Effector memory CD4-positive, alpha-beta T cell (primary cell): Measurements from ENCODE around the gene BCO2.

Experiments
- DNase-seq, 3 donors: peaks; one replicate each; pipeline ENCODE4 v3.0.0-alpha.2; 2020
- H3K27ac ChIP-seq: 2 replicates; pipeline ENCODE4 v1.7.0; 2013; ENCODE audit warnings: mild to moderate bottlenecking, low read length, moderate library complexity; ENCODE audit not compliant: insufficient read depth, poor library complexity, severe bottlenecking
- H3K27me3 ChIP-seq: replicated peaks from 2 replicates; pipeline ENCODE4 v1.7.0; 2013; ENCODE audit warnings: mild to moderate bottlenecking, low read length; ENCODE audit not compliant: insufficient read depth, control insufficient read depth, poor library complexity, severe bottlenecking
- H3K36me3 ChIP-seq: 2 replicates; pipeline ENCODE4 v1.7.0; 2013; ENCODE audit warnings: mild to moderate bottlenecking, low read length, moderate library complexity; ENCODE audit not compliant: control insufficient read depth, insufficient read depth
- H3K4me1 ChIP-seq: 2 replicates; pipeline ENCODE4 v1.7.0; 2013; ENCODE audit warnings: low read length, mild to moderate bottlenecking; ENCODE audit not compliant: control insufficient read depth, insufficient read depth, poor library complexity, severe bottlenecking
- H3K4me3 ChIP-seq: 2 replicates; pipeline ENCODE4 v1.7.0; 2013; ENCODE audit warnings: low read length, low read depth, mild to moderate bottlenecking; ENCODE audit not compliant: insufficient read depth, poor library complexity, severe bottlenecking
- H3K9me3 ChIP-seq: 2 replicates; pipeline ENCODE4 v1.7.0; 2013; ENCODE audit warnings: mild to moderate bottlenecking, low read length, moderate library complexity; ENCODE audit not compliant: control insufficient read depth

BCO2 gene

DNA sequence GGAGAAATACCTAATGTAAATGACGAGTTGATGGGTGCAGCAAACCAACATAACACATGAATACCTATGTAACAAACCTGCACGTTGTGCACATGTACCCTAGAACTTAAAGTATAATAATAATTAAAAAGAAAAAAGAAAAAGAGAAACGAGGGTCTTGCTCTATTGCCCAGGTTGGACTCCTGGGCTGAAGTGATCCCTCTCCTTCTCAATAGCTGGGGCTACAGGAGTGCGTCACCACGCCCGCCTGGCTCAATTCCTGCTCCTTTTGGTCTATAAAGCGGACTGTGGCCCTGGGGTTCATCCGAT is 50.4 kb downstream of the BCO2 start:
- H3K9me3 ChIP-seq = no peaks in the 10 kb centered on the region
- H3K4me1 ChIP-seq = peaks cover 14% of the 10 kb centered on the region
- peak overlapping the region; percentile 87 for H3K4me3 ChIP-seq
- no peaks in the 10 kb centered on the region for H3K27me3 ChIP-seq
- no peak for DNase-seq
- H3K36me3 ChIP-seq = no peaks in the 10 kb centered on the region
- H3K27ac ChIP-seq = peak overlapping the region; percentile 96

DNA sequence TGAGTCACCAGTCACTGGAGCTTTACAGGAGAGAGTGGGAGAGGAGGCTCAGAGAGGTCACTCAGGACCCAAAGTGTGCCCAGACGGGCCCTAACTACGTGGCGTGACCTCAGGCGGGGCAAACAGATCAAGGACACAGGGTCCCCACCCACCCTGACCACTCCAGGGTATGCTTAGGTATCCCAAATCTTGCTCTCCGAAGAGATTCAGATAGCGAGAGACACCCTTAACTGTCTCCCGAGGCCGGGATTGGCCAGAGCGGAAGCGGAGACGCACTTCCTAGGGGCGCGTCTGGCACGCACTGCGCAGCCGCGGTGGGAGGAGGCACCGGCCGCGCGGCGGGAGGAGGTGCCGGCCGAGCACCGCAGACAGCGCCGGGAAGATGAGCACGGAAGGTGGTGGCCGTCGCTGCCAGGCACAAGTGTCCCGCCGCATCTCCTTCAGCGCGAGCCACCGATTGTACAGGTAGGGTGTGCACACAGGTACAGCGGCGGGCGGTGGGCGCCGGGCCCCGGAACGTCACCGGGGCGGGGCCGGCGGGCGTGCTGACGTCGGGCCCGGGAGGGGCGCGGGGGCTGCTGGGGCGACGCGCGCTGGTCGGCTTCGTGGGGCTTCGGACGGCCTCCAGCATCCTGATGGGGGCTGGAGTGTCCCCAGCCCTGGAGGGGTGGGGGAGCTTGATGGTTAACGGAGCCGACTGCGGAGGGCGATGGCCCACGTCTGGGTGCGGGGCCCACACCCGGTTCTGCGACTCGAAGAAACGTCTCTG is 50.9 kb downstream of the BCO2 start, which contains the start of gene PTS:
Gene PTS (plus strand): TSS at position 367 of the 769 bp plus-strand sequence. CDS start 16 bp downstream, at position 383.
- Histone ChIP-seq H3K36me3 (peaks cover 1% of the 10 kb centered on the region), H3K27me3 (no peaks in the 10 kb centered on the region), H3K4me3 (peak within 1 kb of the TSS; percentile 87), H3K27ac (peak within 1 kb of the TSS; percentile 96), H3K9me3 (no peaks in the 10 kb centered on the region), H3K4me1 (peaks cover 14% of the 10 kb centered on the region)
- DNase-seq = peak; percentile 65 to 77 (median 71)

DNA sequence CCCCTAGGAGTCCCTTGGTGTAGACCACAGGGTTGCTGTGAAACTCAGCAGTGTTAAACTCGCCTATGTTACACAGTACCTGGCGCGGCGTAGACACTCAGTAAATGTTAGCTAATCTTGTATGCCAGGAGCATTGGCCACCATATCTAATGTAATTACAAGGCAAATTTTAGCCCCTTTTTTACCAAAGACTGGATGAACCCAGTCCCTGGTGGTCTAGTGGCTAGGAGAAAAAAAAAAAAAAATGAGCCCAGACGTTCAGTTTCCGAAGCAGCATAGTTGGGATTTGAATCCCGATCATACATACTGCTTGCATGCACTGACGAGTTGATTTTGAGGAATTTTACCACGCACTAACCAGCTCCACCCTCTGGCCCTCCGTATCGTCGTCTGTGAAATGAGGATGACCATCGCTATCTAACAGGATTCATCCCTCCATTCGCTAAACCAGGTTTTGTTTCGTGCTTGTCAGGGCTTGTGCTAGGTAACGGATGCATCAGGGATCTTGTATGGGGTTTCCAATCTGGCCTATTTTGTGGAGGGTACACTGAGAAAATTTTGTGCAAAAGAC is 51.6 kb downstream of the BCO2 start:
- no peak for DNase-seq
- Histone ChIP-seq H3K4me3 (peak overlapping the region; percentile 87), H3K4me1 (peaks cover 14% of the 10 kb centered on the region), H3K27me3 (no peaks in the 10 kb centered on the region), H3K27ac (peak overlapping the region; percentile 96), H3K9me3 (no peaks in the 10 kb centered on the region), H3K36me3 (peaks cover 5% of the 10 kb centered on the region)

DNA sequence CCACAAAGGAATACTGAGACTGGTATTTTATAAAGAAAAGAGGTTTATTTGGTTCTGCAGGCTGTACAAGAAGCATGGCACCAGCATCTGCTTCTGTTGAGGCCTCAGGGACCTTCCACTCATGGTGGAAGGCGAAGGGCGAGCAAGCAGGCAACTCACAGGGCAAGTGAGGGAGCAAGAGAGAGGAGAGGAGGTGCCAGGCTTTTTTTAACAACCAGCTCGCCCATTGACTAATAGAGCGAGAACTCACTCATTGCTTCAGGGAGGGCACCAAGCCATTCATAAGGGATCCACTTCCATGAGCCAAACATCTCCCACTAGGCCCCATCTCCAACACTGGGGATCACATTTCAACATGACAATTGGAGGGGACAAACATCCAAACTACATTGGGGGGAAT is 52.2 kb downstream of the BCO2 start:
- Histone ChIP-seq H3K27ac (no peak overlapping the region), H3K9me3 (no peaks in the 10 kb centered on the region), H3K27me3 (no peaks in the 10 kb centered on the region), H3K4me1 (peaks cover 14% of the 10 kb centered on the region), H3K4me3 (peak overlapping the region; percentile 87), H3K36me3 (peaks cover 8% of the 10 kb centered on the region)
- DNase-seq = no peak

- H3K4me1 ChIP-seq = peaks cover 14% of the 10 kb centered on the region
- H3K36me3 ChIP-seq = peaks cover 19% of the 10 kb centered on the region
- no peak overlapping the region for H3K27ac ChIP-seq
- no peak for DNase-seq
- no peak overlapping the region for H3K4me3 ChIP-seq
- no peaks in the 10 kb centered on the region for H3K27me3 ChIP-seq
- no peaks in the 10 kb centered on the region for H3K9me3 ChIP-seq
Observed at GRCh38 chr11:112228706-112229105, 53.4 kb downstream of the BCO2 start.

- H3K36me3 ChIP-seq = peaks cover 24% of the 10 kb centered on the region
- H3K4me3 ChIP-seq = no peak overlapping the region
- H3K9me3 ChIP-seq = no peaks in the 10 kb centered on the region
- H3K27ac ChIP-seq = no peak overlapping the region
- H3K4me1 ChIP-seq = peaks cover 14% of the 10 kb centered on the region
- DNase-seq = no peak
- H3K27me3 ChIP-seq = no peaks in the 10 kb centered on the region
Observed at GRCh38 chr11:112229159-112229558, 53.8 kb downstream of the BCO2 start.

GRCh38 chr11:112229746-112230433 is 54.6 kb downstream of the BCO2 start:
- H3K36me3 ChIP-seq = peaks cover 30% of the 10 kb centered on the region
- no peaks in the 10 kb centered on the region for H3K9me3 ChIP-seq
- no peaks in the 10 kb centered on the region for H3K27me3 ChIP-seq
- DNase-seq = no peak
- H3K4me3 ChIP-seq = no peak overlapping the region
- H3K27ac ChIP-seq = no peak overlapping the region
- H3K4me1 ChIP-seq = peaks cover 14% of the 10 kb centered on the region

DNA sequence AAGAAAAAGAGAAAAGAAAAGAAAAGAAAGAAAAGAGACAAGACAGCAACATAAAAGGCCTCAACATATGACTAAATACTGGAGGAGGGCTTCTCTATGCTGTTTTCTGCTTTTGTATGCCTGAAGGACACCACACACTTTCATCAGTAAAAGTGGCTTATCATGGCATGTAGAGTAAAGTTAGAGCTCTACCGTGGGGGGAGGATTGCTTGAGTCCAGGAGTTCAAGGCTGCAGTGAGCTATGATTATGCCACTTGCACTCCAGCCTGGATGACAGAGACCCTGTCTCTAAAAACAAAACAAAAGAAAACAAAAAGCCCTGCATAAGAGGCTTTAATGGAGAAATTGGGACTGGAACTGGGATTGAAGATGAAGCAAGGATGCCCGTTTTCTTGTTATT is 56.6 kb downstream of the BCO2 start:
- H3K9me3 ChIP-seq = no peaks in the 10 kb centered on the region
- no peak overlapping the region for H3K27ac ChIP-seq
- DNase-seq = no peak
- H3K4me3 ChIP-seq = no peak overlapping the region
- H3K36me3 ChIP-seq = peaks cover 47% of the 10 kb centered on the region
- peaks cover 7% of the 10 kb centered on the region for H3K4me1 ChIP-seq
- H3K27me3 ChIP-seq = no peaks in the 10 kb centered on the region

- Histone ChIP-seq H3K4me3 (no peak overlapping the region), H3K27ac (no peak overlapping the region), H3K27me3 (no peaks in the 10 kb centered on the region), H3K36me3 (peaks cover 57% of the 10 kb centered on the region), H3K4me1 (no peaks in the 10 kb centered on the region), H3K9me3 (no peaks in the 10 kb centered on the region)
- no peak for DNase-seq
Observed at GRCh38 chr11:112235750-112236390, 60.6 kb downstream of the BCO2 start.

- no peak overlapping the region for H3K27ac ChIP-seq
- H3K4me1 ChIP-seq = no peaks in the 10 kb centered on the region
- peaks cover 56% of the 10 kb centered on the region for H3K36me3 ChIP-seq
Observed at GRCh38 chr11:112237451-112237850, 62.1 kb downstream of the BCO2 start.

More at GRCh38 chr11:112237451-112237850, 62.1 kb downstream of the BCO2 start:
- Histone ChIP-seq H3K9me3 (no peaks in the 10 kb centered on the region), H3K27me3 (no peaks in the 10 kb centered on the region), H3K4me3 (no peak overlapping the region)
- DNase-seq = no peak
